ENCODE data around the gene SORL1-AS1.

SORL1-AS1 gene

DNA sequence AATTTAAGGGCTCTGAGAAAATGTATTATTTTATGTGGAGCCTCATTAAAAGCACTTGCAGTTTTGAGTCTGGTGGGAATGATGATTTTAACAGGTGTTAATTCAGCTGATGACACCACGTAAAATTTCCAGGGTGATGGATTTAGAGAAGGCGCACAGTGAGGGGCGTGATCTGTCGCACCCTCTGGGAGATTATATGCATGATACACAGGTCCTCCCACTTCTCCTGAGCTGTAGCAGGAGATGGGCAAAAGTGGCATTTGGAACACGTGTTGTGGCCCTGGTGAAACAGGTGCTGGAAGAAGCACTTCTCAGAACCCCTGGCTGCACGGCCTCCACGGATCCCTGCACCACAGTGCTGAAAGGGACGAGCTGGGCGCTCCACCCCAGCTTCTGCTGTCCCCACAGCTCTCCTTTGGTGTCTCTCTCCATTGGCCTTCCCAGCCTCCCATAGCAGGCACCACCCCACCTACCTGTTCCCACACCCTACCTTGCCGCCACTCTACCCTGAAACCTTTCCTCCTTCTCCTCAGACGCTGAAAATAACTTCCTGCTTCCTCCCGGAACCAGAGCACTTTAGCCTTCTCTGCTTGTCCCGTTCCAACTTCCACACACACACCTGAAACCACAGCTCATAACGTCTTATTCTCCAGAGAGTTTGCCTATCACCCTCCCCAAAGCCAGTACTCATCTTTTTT lies 7.5 kb downstream of the SORL1-AS1 start (continued):
- TF ChIP-seq SMAD1 (IDR thresholded peaks at IDR 0.05; ENCODE audit: low read depth, partially characterized antibody), result no peak
- TF ChIP-seq POLR2AphosphoS5 (IDR thresholded peaks at IDR 0.05; ENCODE audit: low read length), result no peak
- TF ChIP-seq SMARCA5 (IDR thresholded peaks at IDR 0.05), result 0 out of 2 replicates have a peak, but pooled peaks have one; percentile 53
- TF ChIP-seq, protein P1, sequence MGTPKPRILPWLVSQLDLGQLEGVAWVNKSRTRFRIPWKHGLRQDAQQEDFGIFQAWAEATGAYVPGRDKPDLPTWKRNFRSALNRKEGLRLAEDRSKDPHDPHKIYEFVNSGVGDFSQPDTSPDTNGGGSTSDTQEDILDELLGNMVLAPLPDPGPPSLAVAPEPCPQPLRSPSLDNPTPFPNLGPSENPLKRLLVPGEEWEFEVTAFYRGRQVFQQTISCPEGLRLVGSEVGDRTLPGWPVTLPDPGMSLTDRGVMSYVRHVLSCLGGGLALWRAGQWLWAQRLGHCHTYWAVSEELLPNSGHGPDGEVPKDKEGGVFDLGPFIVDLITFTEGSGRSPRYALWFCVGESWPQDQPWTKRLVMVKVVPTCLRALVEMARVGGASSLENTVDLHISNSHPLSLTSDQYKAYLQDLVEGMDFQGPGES (IDR thresholded peaks at IDR 0.05), result no peak

DNA sequence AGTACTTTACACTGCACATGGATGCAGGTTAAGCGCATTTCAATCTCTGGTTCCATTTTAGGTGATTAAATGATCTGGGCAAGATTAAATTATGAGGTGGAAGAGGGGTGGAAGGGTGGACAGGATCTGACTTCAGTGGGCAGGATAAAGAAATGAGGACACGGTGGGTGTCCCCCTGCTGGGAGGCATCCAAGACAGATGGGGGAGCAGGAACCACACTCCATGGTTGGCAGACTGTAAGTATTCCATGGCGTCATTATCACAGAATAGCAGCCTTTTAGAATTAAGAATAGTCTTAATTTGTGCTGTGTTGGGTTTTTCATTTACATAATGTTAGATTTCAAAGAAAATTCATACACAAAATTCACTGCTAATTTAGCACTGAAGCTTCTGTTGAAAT lies 8.2 kb downstream of the SORL1-AS1 start:
- TF ChIP-seq POU2F2 (IDR thresholded peaks at IDR 0.05; ENCODE audit: borderline replicate concordance, low read depth, low read length) (no peak), CHD4 (IDR thresholded peaks at IDR 0.05) (no peak), SMARCA5 (IDR thresholded peaks at IDR 0.05) (no peak), ZNF622 (IDR thresholded peaks at IDR 0.05) (no peak), POLR2AphosphoS2 (IDR thresholded peaks at IDR 0.05; ENCODE audit: low read depth, low read length) (no peak), CREB1 (IDR thresholded peaks at IDR 0.05; ENCODE audit: low read depth) (no peak)
- TF ChIP-seq, protein P2, sequence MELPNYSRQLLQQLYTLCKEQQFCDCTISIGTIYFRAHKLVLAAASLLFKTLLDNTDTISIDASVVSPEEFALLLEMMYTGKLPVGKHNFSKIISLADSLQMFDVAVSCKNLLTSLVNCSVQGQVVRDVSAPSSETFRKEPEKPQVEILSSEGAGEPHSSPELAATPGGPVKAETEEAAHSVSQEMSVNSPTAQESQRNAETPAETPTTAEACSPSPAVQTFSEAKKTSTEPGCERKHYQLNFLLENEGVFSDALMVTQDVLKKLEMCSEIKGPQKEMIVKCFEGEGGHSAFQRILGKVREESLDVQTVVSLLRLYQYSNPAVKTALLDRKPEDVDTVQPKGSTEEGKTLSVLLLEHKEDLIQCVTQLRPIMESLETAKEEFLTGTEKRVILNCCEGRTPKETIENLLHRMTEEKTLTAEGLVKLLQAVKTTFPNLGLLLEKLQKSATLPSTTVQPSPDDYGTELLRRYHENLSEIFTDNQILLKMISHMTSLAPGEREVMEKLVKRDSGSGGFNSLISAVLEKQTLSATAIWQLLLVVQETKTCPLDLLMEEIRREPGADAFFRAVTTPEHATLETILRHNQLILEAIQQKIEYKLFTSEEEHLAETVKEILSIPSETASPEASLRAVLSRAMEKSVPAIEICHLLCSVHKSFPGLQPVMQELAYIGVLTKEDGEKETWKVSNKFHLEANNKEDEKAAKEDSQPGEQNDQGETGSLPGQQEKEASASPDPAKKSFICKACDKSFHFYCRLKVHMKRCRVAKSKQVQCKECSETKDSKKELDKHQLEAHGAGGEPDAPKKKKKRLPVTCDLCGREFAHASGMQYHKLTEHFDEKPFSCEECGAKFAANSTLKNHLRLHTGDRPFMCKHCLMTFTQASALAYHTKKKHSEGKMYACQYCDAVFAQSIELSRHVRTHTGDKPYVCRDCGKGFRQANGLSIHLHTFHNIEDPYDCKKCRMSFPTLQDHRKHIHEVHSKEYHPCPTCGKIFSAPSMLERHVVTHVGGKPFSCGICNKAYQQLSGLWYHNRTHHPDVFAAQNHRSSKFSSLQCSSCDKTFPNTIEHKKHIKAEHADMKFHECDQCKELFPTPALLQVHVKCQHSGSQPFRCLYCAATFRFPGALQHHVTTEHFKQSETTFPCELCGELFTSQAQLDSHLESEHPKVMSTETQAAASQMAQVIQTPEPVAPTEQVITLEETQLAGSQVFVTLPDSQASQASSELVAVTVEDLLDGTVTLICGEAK (IDR thresholded peaks at IDR 0.05; ENCODE audit: borderline replicate concordance), result 0 out of 2 replicates have a peak, but pooled peaks have one; percentile 6
- intact Hi-C loops (cut with micrococcal nuclease; ENCODE audit: unreplicated experiment), result no loop called here
- SMC1A ChIA-PET (ENCODE audit: uncharacterized antibody, unreplicated experiment), result interaction anchor here (1.0 to 14.0 kb wide), 13 partner anchors 13 to 147 kb away, joined by 3 to 266 read pairs (median 7); no protein-coding TSS in a partner anchor
- Histone ChIP-seq H3K4me2 (ENCODE audit: control insufficient read depth, insufficient read depth) (no peak overlapping the region), H3K79me2 (ENCODE audit: control insufficient read depth, insufficient read depth, low read length) (peaks cover 9% of the 10 kb centered on the region), H3K9ac (ENCODE audit: control insufficient read depth, insufficient read depth, low read length) (no peak overlapping the region), H2AFZ (ENCODE audit: control insufficient read depth, low read depth, low read length) (no peak overlapping the region), H3K4me3 (no peak overlapping the region), H3K9me3 (replicated peaks; ENCODE audit: control insufficient read depth, insufficient read depth, low read length) (no peaks in the 10 kb centered on the region), H4K20me1 (ENCODE audit: control insufficient read depth, insufficient read depth) (no peaks in the 10 kb centered on the region), H3K27me3 (replicated peaks in 1 of 2; ENCODE audit: control insufficient read depth in 2 of 2, insufficient read depth in 2 of 2, low read length in 1 of 2) (no peaks in the 10 kb centered on the region), H3K4me1 (ENCODE audit: control insufficient read depth, insufficient read depth, low read length) (peaks cover 45% of the 10 kb centered on the region), H3K36me3 (ENCODE audit: control insufficient read depth in 2 of 2, insufficient read depth in 2 of 2, low read length in 1 of 2) (no peaks in the 10 kb centered on the region), H3K27ac (ENCODE audit: control insufficient read depth, insufficient read depth) (0 out of 2 replicates have a peak overlapping the region, but pooled peaks have one; percentile 5)
- RAD21 ChIA-PET (ENCODE audit: unreplicated experiment), result interaction anchor here (1.0 to 12.7 kb wide), 14 partner anchors 11 to 146 kb away, joined by 3 to 232 read pairs (median 5); no protein-coding TSS in a partner anchor
- no TSS peak for BruUV-seq (replicated peaks)
- FAIRE-seq, result no peak
- DNase-seq (ENCODE audit: low read depth, low spot score), result no peak
- CTCF ChIA-PET, result interaction anchor here (0.8 to 2.8 kb wide), 9 partner anchors 10 to 147 kb away, joined by 3 to 12 read pairs (median 4); no protein-coding TSS in a partner anchor
- 66% methylated on average over 3 of the region's 3 CpGs for WGBS (ENCODE audit: insufficient coverage, insufficient replicate concordance, low lambda C conversion rate, missing lambda C conversion rate)
- in situ Hi-C loops (cut with MboI), result no loop called here
- ATAC-seq, result no peak
- POLR2A ChIA-PET, result interaction anchor here (1.3 to 3.2 kb wide), 6 partner anchors 9 to 77 kb away, joined by 4 to 24 read pairs (median 6); no protein-coding TSS in a partner anchor
